K562 (cell line): ENCODE results near the gene DNASE2B. TPM values are rescaled to one million over a fixed set of nuclear protein-coding genes. Genes with fewer than 3 reads are reported as not detected.
A peak's percentile ranks its signal among the peaks of the same experiment; 100 is the strongest.

Experiments used
- ATAC-seq: fragments of 200-7000 bp; cut with Tn5 transposase; 3 replicates; pipeline ENCODE4 v1.9.1; 2020; ENCODE audit warnings: moderate library complexity
- BruUV-seq: library from RNA; stranded (reverse); fragments of 400-500 nt; replicated peaks from 2 replicates; lab custom pipeline; 2021; lab: Mats Ljungman, UMichigan
- CTCF ChIA-PET: fragments of 300-600 bp; formaldehyde crosslinking; extraction: SDS; loops from one replicate; lab custom pipeline; 2021; ENCODE audit warnings: low intra/inter-chr PET ratio; lab: Yijun Ruan, JAX
- POLR2A ChIA-PET: fragments of 300-600, 350-650 bp; sonication (Branson Sonifier 250); formaldehyde crosslinking; extraction: SDS; loops from one replicate; lab custom pipeline; 2021; ENCODE audit warnings: antibody characterized with exemption, inconsistent platforms; lab: Yijun Ruan, JAX
- DNase-seq, 4 experiments: peaks; one replicate each; pipeline versions ENCODE4 v3.0.0 to v3.0.0-alpha.2; 2011 to 2018; ENCODE audit warnings: low spot score in 3 of 4, mixed read lengths in 3 of 4; ENCODE audit errors: extremely low read depth in 1 of 4
- FAIRE-seq: peaks from 2 replicates; lab custom pipeline; 2011; peaks lifted over from hg19 to GRCh38; lab: Jason Lieb, UNC
- H2AFZ ChIP-seq: 2 replicates; pipeline ENCODE4 v1.6.0; 2011; ENCODE audit warnings: low read depth, low read length, control low read depth, inconsistent platforms
- H3K27ac ChIP-seq: fragments of 200-600 bp; 3 replicates; pipeline ENCODE4 v1.8.0; 2011; ENCODE audit warnings: low read depth, mild to moderate bottlenecking, control low read depth, inconsistent platforms, low read length, moderate library complexity, mixed read lengths; ENCODE audit errors: extremely low read depth
- H3K27me3 ChIP-seq, 2 experiments: fragments of 300-600 bp in 1 of 2; 2 replicates in 1 of 2; 3 replicates in 1 of 2; pipeline versions ENCODE4 v1.6.0 to v1.8.0; 2011; ENCODE audit warnings: inconsistent platforms in 2 of 2, low read length in 2 of 2, mild to moderate bottlenecking in 1 of 2, mixed read lengths in 1 of 2, moderate library complexity in 1 of 2; ENCODE audit not compliant: control insufficient read depth in 2 of 2, insufficient read depth in 2 of 2
- H3K36me3 ChIP-seq: fragments of 300-600 bp; 3 replicates; pipeline ENCODE4 v1.8.0; 2011; ENCODE audit warnings: mild to moderate bottlenecking, low read length, inconsistent platforms; ENCODE audit not compliant: control insufficient read depth, insufficient read depth
- H3K4me1 ChIP-seq, 2 experiments: fragments of 200-600 bp in 1 of 2; replicated peaks in 1 of 2; 2 replicates in 1 of 2; 3 replicates in 1 of 2; pipeline versions ENCODE4 v1.5.1 to v1.8.0; 2011; ENCODE audit warnings: inconsistent platforms in 2 of 2, low read length in 2 of 2, mild to moderate bottlenecking in 1 of 2, mixed read lengths in 1 of 2, moderate library complexity in 1 of 2; ENCODE audit not compliant: control insufficient read depth in 2 of 2, insufficient read depth in 2 of 2
- H3K4me2 ChIP-seq: 2 replicates; pipeline ENCODE4 v1.6.1; 2011; ENCODE audit warnings: low read length, control low read depth, inconsistent platforms, mixed read lengths; ENCODE audit not compliant: insufficient read depth
- H3K4me3 ChIP-seq: fragments of 200-600 bp; sonication (generic), shearing (Covaris generic); 2 replicates; pipeline ENCODE4 v1.5.1; 2016; ENCODE audit warnings: control low read depth, inconsistent platforms
- H3K79me2 ChIP-seq: fragments of 200-600 bp; 3 replicates; pipeline ENCODE4 v1.8.0; 2011; ENCODE audit warnings: low read length, inconsistent platforms; ENCODE audit not compliant: control insufficient read depth, insufficient read depth
- H3K9ac ChIP-seq, 2 experiments: 2 replicates each; pipeline versions ENCODE4 v1.6.0 to v1.6.1; 2011; ENCODE audit warnings: low read depth in 2 of 2, low read length in 2 of 2, control low read depth in 1 of 2, inconsistent platforms in 1 of 2, mild to moderate bottlenecking in 1 of 2, mixed read lengths in 1 of 2; ENCODE audit not compliant: insufficient read depth in 1 of 2
- H3K9me1 ChIP-seq: one replicate; pipeline ENCODE4 v1.6.0; 2011; ENCODE audit warnings: inconsistent platforms, mild to moderate bottlenecking, low read length, moderate library complexity; ENCODE audit not compliant: control insufficient read depth, insufficient read depth
- H3K9me3 ChIP-seq: replicated peaks from 2 replicates; pipeline ENCODE4 v1.5.1; 2011; ENCODE audit warnings: low read depth, low read length, inconsistent platforms; ENCODE audit not compliant: control insufficient read depth, insufficient read depth
- H4K20me1 ChIP-seq: replicated peaks from 2 replicates; pipeline ENCODE4 v1.6.1; 2011; ENCODE audit warnings: low read length, inconsistent platforms, mixed read lengths; ENCODE audit not compliant: control insufficient read depth, insufficient read depth
- ELF2 ChIP-seq: fragments of 250-450 bp; sonication (Bioruptor Pico); IDR thresholded peaks from 2 replicates; pipeline ENCODE4 v1.5.0; 2021; ENCODE audit warnings: mild to moderate bottlenecking
- FOXA3 ChIP-seq, 2 experiments: fragments of 450-650 bp in 1 of 2; sonication (generic) in 1 of 2; formaldehyde crosslinking; IDR thresholded peaks in 1 of 2; conservative IDR thresholded peaks in 1 of 2; 2 replicates each; pipeline versions ENCODE4 v1.4.0 to v1.8.0; 2020 to 2022; ENCODE audit warnings: mild to moderate bottlenecking in 2 of 2, missing genetic modification reagents in 1 of 2
- HBP1 ChIP-seq: fragments of 450-650 bp; formaldehyde crosslinking; IDR thresholded peaks from 2 replicates; pipeline ENCODE4 v1.4.0; 2022; ENCODE audit warnings: missing genetic modification characterization
- JUN ChIP-seq, 2 experiments: sonication (generic) in 1 of 2; formaldehyde crosslinking in 1 of 2; IDR thresholded peaks; 2 replicates each; pipeline versions ENCODE4 v1.6.1 to v1.8.0; 2012 to 2022; ENCODE audit warnings: borderline replicate concordance in 2 of 2, mild to moderate bottlenecking in 2 of 2, improper control_type of control experiment in 1 of 2, low read depth in 1 of 2, low read length in 1 of 2, missing genetic modification reagents in 1 of 2
- KAT2B ChIP-seq: IDR thresholded peaks from one replicate; pipeline ENCODE4 v1.6.1; 2012; ENCODE audit warnings: low read depth, mild to moderate bottlenecking, control low read depth, inconsistent platforms, low read length, moderate library complexity
- MEF2D ChIP-seq: conservative IDR thresholded peaks from 2 replicates; pipeline ENCODE4 v1.6.1; 2016; ENCODE audit warnings: low read depth, missing genetic modification characterization, missing compliant biosample characterization
- TCF7L2 ChIP-seq: fragments of 150-350 bp; IDR thresholded peaks from 2 replicates; pipeline ENCODE4 v1.6.1; 2016; ENCODE audit warnings: low read depth, mild to moderate bottlenecking, low read length, moderate library complexity
- TEAD1 ChIP-seq, 2 experiments: fragments of 450-650 bp in 1 of 2; sonication (generic) in 1 of 2; formaldehyde crosslinking; IDR thresholded peaks; 2 replicates each; pipeline versions ENCODE4 v1.4.0 to v1.8.0; 2020 to 2022; ENCODE audit warnings: mild to moderate bottlenecking in 2 of 2, missing genetic modification reagents in 1 of 2
- TEAD4 ChIP-seq, 2 experiments: sonication (generic) in 1 of 2; formaldehyde crosslinking in 1 of 2; IDR thresholded peaks; 2 replicates each; pipeline versions ENCODE4 v1.6.1 to v1.8.0; 2012 to 2022; ENCODE audit warnings: borderline replicate concordance in 1 of 2, inconsistent platforms in 1 of 2, low read length in 1 of 2, mild to moderate bottlenecking in 1 of 2, missing genetic modification reagents in 1 of 2
- ZBTB11 ChIP-seq, 3 experiments: fragments of 200-800 bp in 1 of 3; fragments of 250-450 bp in 1 of 3; fragments of 450-650 bp in 1 of 3; sonication (Bioruptor Pico) in 1 of 3; sonication (Bioruptor generic) in 1 of 3; formaldehyde crosslinking in 1 of 3; IDR thresholded peaks; 2 replicates each; pipeline versions ENCODE4 v1.6.1 to v1.8.0; 2016 to 2022; ENCODE audit warnings: mild to moderate bottlenecking in 2 of 3, missing genetic modification characterization in 2 of 3, missing compliant biosample characterization in 1 of 3, moderate library complexity in 1 of 3
- ZBTB17 ChIP-seq: fragments of 450-650 bp; formaldehyde crosslinking; IDR thresholded peaks from 2 replicates; pipeline ENCODE4 v1.4.0; 2020; ENCODE audit warnings: mild to moderate bottlenecking
- ZNF175 ChIP-seq: fragments of 200-800 bp; sonication (Bioruptor generic); IDR thresholded peaks from 2 replicates; pipeline ENCODE4 v1.6.1; 2016; ENCODE audit warnings: low read depth, mild to moderate bottlenecking, missing genetic modification characterization, missing compliant biosample characterization
- ZNF311 ChIP-seq: fragments of 250-450 bp; sonication (Bioruptor Pico); IDR thresholded peaks from 2 replicates; pipeline ENCODE4 v1.4.0; 2020; ENCODE audit warnings: mild to moderate bottlenecking, moderate library complexity
- WGBS: fragments of 100-300 bp; shearing (Covaris generic); methylation state at CpG from one replicate; pipeline ENCODE4 v1.1.6; 2016; ENCODE audit warnings: low coverage, mixed read lengths; ENCODE audit not compliant: insufficient coverage; ENCODE audit errors: missing lambda C conversion rate; 5-methylcytosine and 5-hydroxymethylcytosine counted together
- in situ Hi-C: fragments of 300-500 bp; cut with MboI; formaldehyde crosslinking; loops from 4 replicates; pipeline ENCODE4 v1.15.0; 2018; ENCODE audit warnings: inconsistent platforms, mixed read lengths
- intact Hi-C: fragments of 100-400 bp; cut with micrococcal nuclease; formaldehyde crosslinking; loops from 2 replicates; pipeline ENCODE4 v1.14.2; 2022
- polyA plus RNA-seq, 8 experiments: library from polyadenylated mRNA; depleted of rRNA in 4 of 8; stranded (reverse) in 5 of 8; unstranded in 3 of 8; fragments of >200 nt; fragmentation: Nextera tagmentation in 2 of 8; fragmentation: Illumina TruSeq in 1 of 8; extraction: Ambion mirVana in 2 of 8; extraction: Trizol in 1 of 8; gene quantifications; 2 replicates each; pipeline versions ENCODE4 v1.2.1 to v1.2.3, GENCODE V29; 2011 to 2014; ENCODE audit warnings: inconsistent platforms in 1 of 8, missing spikeins in 1 of 8
- total RNA-seq, 7 experiments: library from RNA; depleted of rRNA in 6 of 7; stranded (reverse); fragments of >200 nt in 6 of 7; fragmentation: Illumina TruSeq in 2 of 7; extraction: Trizol in 2 of 7; gene quantifications; 2 replicates each; pipeline versions ENCODE4 v1.2.1 to v1.2.3, GENCODE V29; 2011 to 2021; ENCODE audit warnings: low replicate concordance in 1 of 7
- TF ChIP-seq, protein P1 (sequence below), 2 experiments: fragments of 250-450 bp in 1 of 2; fragments of 450-650 bp in 1 of 2; sonication (Bioruptor Pico) in 1 of 2; IDR thresholded peaks; 2 replicates each; pipeline versions ENCODE4 v1.6.1 to v1.8.0; 2016 to 2021; ENCODE audit warnings: mild to moderate bottlenecking in 2 of 2, moderate library complexity in 2 of 2, missing compliant biosample characterization in 1 of 2, missing genetic modification characterization in 1 of 2

DNASE2B gene
- total and polyA plus RNA-seq, 9 of the 15 experiments (the other 6 are each of a cell fraction or from before 2014, with no cell fraction given) = not detected

DNA sequence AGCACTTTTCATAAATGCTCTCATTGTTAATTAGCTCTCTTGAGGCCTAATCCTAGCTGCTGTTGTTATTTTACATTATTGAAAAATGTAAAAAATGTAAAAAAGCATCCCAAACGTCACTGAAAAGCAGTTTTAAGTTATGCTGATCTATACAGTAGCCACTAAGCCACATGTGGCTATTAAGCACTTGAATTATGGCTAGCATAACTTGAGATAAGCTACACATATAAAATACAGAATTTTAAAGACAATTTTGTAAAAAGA, 18.4 kb upstream of the DNASE2B start (continued):
- TF ChIP-seq JUN (IDR thresholded peaks at IDR 0.05; ENCODE audit: borderline replicate concordance, low read depth, low read length) (no peak), JUN (CRISPR knock-in tag; IDR thresholded peaks at IDR 0.05; ENCODE audit: borderline replicate concordance) (no peak), TCF7L2 (no peak), TEAD4 (IDR thresholded peaks at IDR 0.05; ENCODE audit: low read length) (no peak), TEAD4 (CRISPR knock-in tag; IDR thresholded peaks at IDR 0.05; ENCODE audit: borderline replicate concordance) (no peak), FOXA3 (CRISPR knock-in tag; conservative IDR thresholded peaks at IDR 0.05 in 1 of 2, IDR thresholded peaks at IDR 0.05 in 1 of 2) (no peak)

DNA sequence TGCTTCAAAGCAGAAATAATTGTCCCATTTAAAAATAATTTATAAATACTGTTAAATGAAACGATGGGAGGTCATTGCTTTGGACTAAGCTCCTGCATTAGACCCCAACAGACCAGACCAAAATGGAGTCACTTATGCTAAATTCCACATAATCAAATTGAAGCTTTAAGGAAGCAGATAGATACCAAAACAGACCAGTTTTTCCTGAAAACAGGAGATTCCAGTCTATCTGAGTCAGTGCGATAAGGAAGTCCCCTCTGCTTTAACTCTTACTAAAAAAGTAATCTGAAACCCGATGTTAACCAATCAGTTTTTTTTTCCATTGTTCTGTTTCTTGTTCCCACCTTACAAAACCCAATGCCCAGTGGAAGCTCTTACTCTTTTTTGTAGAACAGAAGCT, 16.2 kb upstream of the DNASE2B start:
- H3K36me3 ChIP-seq = no peaks in the 10 kb centered on the region
- H3K9ac ChIP-seq = no peak overlapping the region
- BruUV-seq = no TSS peak
- no peak for DNase-seq
- H3K27me3 ChIP-seq = no peaks in the 10 kb centered on the region
- H3K4me1 ChIP-seq = peaks cover 0 to 7% of the 10 kb centered on the region in 2 experiments; a peak in 2 of 5 replicates
- POLR2A ChIA-PET = no interaction called here
- CTCF ChIA-PET = no interaction called here
- no peaks in the 10 kb centered on the region for H3K9me1 ChIP-seq
- no peak overlapping the region for H2AFZ ChIP-seq
- no peak overlapping the region for H3K4me3 ChIP-seq
- no peak overlapping the region for H3K27ac ChIP-seq
- no peak for FAIRE-seq
- H4K20me1 ChIP-seq = no peaks in the 10 kb centered on the region
- no peak for ATAC-seq
- H3K4me2 ChIP-seq = no peak overlapping the region
- no peaks in the 10 kb centered on the region for H3K79me2 ChIP-seq
- WGBS = 7% methylated on average over 3 of the region's 3 CpGs
- H3K9me3 ChIP-seq = no peaks in the 10 kb centered on the region
- in situ Hi-C loops = no loop called here
- intact Hi-C loops = no loop called here
- TF ChIP-seq TEAD1 (CRISPR knock-in tag; IDR thresholded peaks at IDR 0.05) (0 out of 4 replicates have a peak, but pooled peaks of 1 of the 2 experiments have one; percentile 64), ZNF175 (peak; percentile 81), HBP1 (CRISPR knock-in tag) (no peak), ELF2 (CRISPR knock-in tag) (no peak), ZNF311 (CRISPR knock-in tag) (peak; percentile 76; the same call in 1 of the 2 replicates), ZBTB17 (CRISPR knock-in tag) (0 out of 2 replicates have a peak, but pooled peaks have one; percentile 50), KAT2B (no peak), MEF2D (tag) (peak; percentile 45; the same call in 1 of the 2 replicates), ZBTB11 (CRISPR knock-in tag; IDR thresholded peaks at IDR 0.05) (0 out of 6 replicates have a peak, but pooled peaks of 1 of the 3 experiments have one; percentile 37)
- TF ChIP-seq, protein P1, sequence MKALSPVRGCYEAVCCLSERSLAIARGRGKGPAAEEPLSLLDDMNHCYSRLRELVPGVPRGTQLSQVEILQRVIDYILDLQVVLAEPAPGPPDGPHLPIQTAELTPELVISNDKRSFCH (CRISPR knock-in tag; IDR thresholded peaks at IDR 0.05) = no peak
- TF ChIP-seq, protein P1 (tag; IDR thresholded peaks at IDR 0.05) = 0 out of 2 replicates have a peak, but pooled peaks have one; percentile 47
